ENCODE measurements around the gene UNG. TPM values are rescaled to one million over a fixed set of nuclear protein-coding genes. Genes with fewer than 3 reads are reported as not detected.
"Not testable (repeated sequence)": the region's sequence is repeated elsewhere in the genome, so short reads cannot be mapped to it uniquely, and the experiment has no call there.

Gene UNG
- polyA plus RNA-seq, 1 donor from 2014 or later: 38.4 TPM

- peak overlapping the region; percentile 81 for H3K27ac ChIP-seq (ENCODE audit: low read length)
Measured at GRCh38 chr12:109053382-109054123, 43.8 kb upstream of the UNG start.

GRCh38 chr12:109054124-109054513, 43.3 kb upstream of the UNG start:
- not testable (repeated sequence) for H3K9me3 ChIP-seq (ENCODE audit: low read length); H3K9ac ChIP-seq (ENCODE audit: low read length); H3K36me3 ChIP-seq (ENCODE audit: insufficient read depth, low read length); H3F3A ChIP-seq (ENCODE audit: insufficient read depth, low read length, poor library complexity, severe bottlenecking); H3K27me3 ChIP-seq (ENCODE audit: insufficient read depth, low read depth, low read length); H2AFZ ChIP-seq (ENCODE audit: low read depth, low read length); H3K4me2 ChIP-seq (ENCODE audit: low read length); H3K27ac ChIP-seq (ENCODE audit: low read length); H3K9me2 ChIP-seq (ENCODE audit: insufficient read depth, low read length); H4K20me1 ChIP-seq (ENCODE audit: insufficient read depth)
- Histone ChIP-seq H3K79me2 (replicated peaks; ENCODE audit: insufficient read depth, low read length) (peaks cover 22% of the 10 kb centered on the region), H3K4me3 (ENCODE audit: low read length) (peak overlapping the region; percentile 99)

More at GRCh38 chr12:109053382-109054123, 43.8 kb upstream of the UNG start:
- Histone ChIP-seq H3K9ac (ENCODE audit: low read length) (peak overlapping the region; percentile 96), H3K79me2 (replicated peaks; ENCODE audit: insufficient read depth, low read length) (peaks cover 22% of the 10 kb centered on the region), H2AFZ (ENCODE audit: low read depth, low read length) (peak overlapping the region; percentile 98), H4K20me1 (ENCODE audit: insufficient read depth) (no peaks in the 10 kb centered on the region), H3F3A (ENCODE audit: insufficient read depth, low read length, poor library complexity, severe bottlenecking) (no peaks in the 10 kb centered on the region), H3K4me2 (ENCODE audit: low read length) (peak overlapping the region; percentile 82), H3K36me3 (ENCODE audit: insufficient read depth, low read length) (no peaks in the 10 kb centered on the region), H3K9me3 (ENCODE audit: low read length) (no peaks in the 10 kb centered on the region), H3K9me2 (ENCODE audit: insufficient read depth, low read length) (no peaks in the 10 kb centered on the region), H3K4me3 (ENCODE audit: low read length) (peak overlapping the region; percentile 99), H3K27me3 (ENCODE audit: insufficient read depth, low read depth, low read length) (no peaks in the 10 kb centered on the region)
- no peak for TF ChIP-seq RAD21 (conservative IDR thresholded peaks at IDR 0.05)
- TF ChIP-seq POLR2AphosphoS5 (IDR thresholded peaks at IDR 0.05): no peak
- TF ChIP-seq EP300 (conservative IDR thresholded peaks at IDR 0.05; ENCODE audit: poor library complexity, severe bottlenecking): no peak
- no peak for TF ChIP-seq SMC3 (conservative IDR thresholded peaks at IDR 0.05; ENCODE audit: poor library complexity)
- no peak for TF ChIP-seq EZH2 (IDR thresholded peaks at IDR 0.05; ENCODE audit: borderline replicate concordance, insufficient read depth, low read length, poor library complexity, severe bottlenecking)
- no peak for TF ChIP-seq MXI1 (conservative IDR thresholded peaks at IDR 0.05; ENCODE audit: poor library complexity, severe bottlenecking)
- no peak for TF ChIP-seq TAF1 (IDR thresholded peaks at IDR 0.05; ENCODE audit: low read depth)
- TF ChIP-seq REST (IDR thresholded peaks at IDR 0.05; ENCODE audit: borderline replicate concordance): no peak
- no peak for TF ChIP-seq CTCF (IDR thresholded peaks at IDR 0.05; ENCODE audit: poor library complexity, severe bottlenecking)

Measured in neural cell (in vitro differentiated cells).